Breast epithelium (tissue), 4 donors: ENCODE measurements around the gene FBXO3. TPM values are rescaled to one million over a fixed set of nuclear protein-coding genes. Genes with fewer than 3 reads are reported as not detected.

Experiments
- DNase-seq, 2 donors: peaks; one replicate each; pipeline ENCODE4 v3.0.0-alpha.2; 2019; ENCODE audit warnings: low spot score in 2 of 2
- H3K27ac ChIP-seq, 2 donors: fragments of 200-600 bp; sonication (generic) in 1 of 2; one replicate each; pipeline ENCODE4 v1.5.1; 2016 to 2019; ENCODE audit warnings: mild to moderate bottlenecking in 1 of 2
- H3K27me3 ChIP-seq, 2 donors: fragments of 200-600 bp; sonication (generic) in 1 of 2; one replicate each; pipeline versions ENCODE4 v1.5.1 to v1.6.0; 2017 to 2019; ENCODE audit warnings: control low read depth in 1 of 2, mild to moderate bottlenecking in 1 of 2
- H3K36me3 ChIP-seq: fragments of 200-600 bp; one replicate; pipeline ENCODE4 v1.5.1; 2019
- H3K4me1 ChIP-seq, 2 donors: fragments of 200-600 bp; sonication (generic); one replicate each; pipeline ENCODE4 v1.5.1; 2016 to 2019; ENCODE audit warnings: control low read depth in 1 of 2
- H3K4me3 ChIP-seq, 3 donors: fragments of 200-600 bp; sonication (generic); 1 replicate in 2 of 3; 2 replicates in 1 of 3; pipeline ENCODE4 v1.5.1; 2016 to 2019; ENCODE audit warnings: mild to moderate bottlenecking in 3 of 3, moderate library complexity in 2 of 3
- H3K9me3 ChIP-seq, 2 donors: fragments of 200-600 bp; sonication (generic) in 1 of 2; one replicate each; pipeline ENCODE4 v1.5.1; 2016 to 2019; ENCODE audit warnings: control low read depth in 1 of 2
- POLR2A ChIP-seq: fragments of 450-650 bp; IDR thresholded peaks from one replicate; pipeline ENCODE4 v1.6.1; 2016; ENCODE audit warnings: antibody characterized with exemption, mild to moderate bottlenecking, moderate library complexity
- POLR2AphosphoS5 ChIP-seq, 3 donors: sonication (generic); formaldehyde crosslinking; IDR thresholded peaks; one replicate each; pipeline ENCODE4 v1.6.1; 2017; ENCODE audit warnings: antibody characterized with exemption in 3 of 3
- intact Hi-C: fragments of 100-400 bp; cut with DNase I; formaldehyde crosslinking; loops from one replicate; pipeline ENCODE4 v1.15.1; 2023; ENCODE audit warnings: low total_unique reads
- total RNA-seq, 3 donors: library from RNA; depleted of rRNA; stranded (reverse); fragments of >200 nt; gene quantifications; one replicate each; pipeline ENCODE4 v1.1.0, GENCODE V29; 2016
- TF ChIP-seq, protein P1 (sequence below), 3 donors: fragments of 450-650 bp; IDR thresholded peaks; one replicate each; pipeline ENCODE4 v1.5.1; 2016 to 2017; ENCODE audit warnings: antibody characterized with exemption in 3 of 3, mild to moderate bottlenecking in 3 of 3, moderate library complexity in 3 of 3

The FBXO3 gene
- total RNA-seq, 3 donors from 2014 or later: 35.0 to 60.6 (median 46.9) TPM

DNA sequence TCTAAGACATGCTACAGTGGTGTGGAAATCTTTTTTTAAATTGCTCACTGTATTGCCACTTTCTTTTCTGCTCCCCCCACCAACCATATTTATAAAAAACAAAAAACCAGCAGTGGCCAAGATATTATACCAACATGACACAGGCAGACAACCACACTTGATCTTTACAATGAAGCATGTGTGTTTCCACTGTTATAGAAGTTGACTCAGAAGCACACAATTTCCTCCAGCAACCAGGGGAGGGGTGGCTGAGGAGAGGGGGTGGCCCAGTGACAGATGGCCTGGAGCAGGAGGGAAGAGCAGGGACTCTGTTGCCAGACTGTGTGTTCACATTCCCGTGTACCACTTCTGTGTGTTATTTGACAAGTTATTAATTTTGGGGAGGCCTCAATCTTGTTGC is 52.9 kb downstream of the FBXO3 start:
- TF ChIP-seq, protein P1, sequence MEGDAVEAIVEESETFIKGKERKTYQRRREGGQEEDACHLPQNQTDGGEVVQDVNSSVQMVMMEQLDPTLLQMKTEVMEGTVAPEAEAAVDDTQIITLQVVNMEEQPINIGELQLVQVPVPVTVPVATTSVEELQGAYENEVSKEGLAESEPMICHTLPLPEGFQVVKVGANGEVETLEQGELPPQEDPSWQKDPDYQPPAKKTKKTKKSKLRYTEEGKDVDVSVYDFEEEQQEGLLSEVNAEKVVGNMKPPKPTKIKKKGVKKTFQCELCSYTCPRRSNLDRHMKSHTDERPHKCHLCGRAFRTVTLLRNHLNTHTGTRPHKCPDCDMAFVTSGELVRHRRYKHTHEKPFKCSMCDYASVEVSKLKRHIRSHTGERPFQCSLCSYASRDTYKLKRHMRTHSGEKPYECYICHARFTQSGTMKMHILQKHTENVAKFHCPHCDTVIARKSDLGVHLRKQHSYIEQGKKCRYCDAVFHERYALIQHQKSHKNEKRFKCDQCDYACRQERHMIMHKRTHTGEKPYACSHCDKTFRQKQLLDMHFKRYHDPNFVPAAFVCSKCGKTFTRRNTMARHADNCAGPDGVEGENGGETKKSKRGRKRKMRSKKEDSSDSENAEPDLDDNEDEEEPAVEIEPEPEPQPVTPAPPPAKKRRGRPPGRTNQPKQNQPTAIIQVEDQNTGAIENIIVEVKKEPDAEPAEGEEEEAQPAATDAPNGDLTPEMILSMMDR (IDR thresholded peaks at IDR 0.05): no peak
- no peak for TF ChIP-seq POLR2AphosphoS5 (IDR thresholded peaks at IDR 0.05)
- no peak for TF ChIP-seq POLR2A
- no peaks in the 10 kb centered on the region for H3K9me3 ChIP-seq
- peaks cover 15 to 26% of the 10 kb centered on the region in 2 donors for H3K4me1 ChIP-seq
- H3K4me3 ChIP-seq: no peak overlapping the region
- H3K27ac ChIP-seq: peak overlapping the region; percentile 72 to 94
- H3K27me3 ChIP-seq: no peaks in the 10 kb centered on the region
- no peak for DNase-seq
- intact Hi-C loops: no loop called here
- H3K36me3 ChIP-seq: peaks cover 6% of the 10 kb centered on the region

DNA sequence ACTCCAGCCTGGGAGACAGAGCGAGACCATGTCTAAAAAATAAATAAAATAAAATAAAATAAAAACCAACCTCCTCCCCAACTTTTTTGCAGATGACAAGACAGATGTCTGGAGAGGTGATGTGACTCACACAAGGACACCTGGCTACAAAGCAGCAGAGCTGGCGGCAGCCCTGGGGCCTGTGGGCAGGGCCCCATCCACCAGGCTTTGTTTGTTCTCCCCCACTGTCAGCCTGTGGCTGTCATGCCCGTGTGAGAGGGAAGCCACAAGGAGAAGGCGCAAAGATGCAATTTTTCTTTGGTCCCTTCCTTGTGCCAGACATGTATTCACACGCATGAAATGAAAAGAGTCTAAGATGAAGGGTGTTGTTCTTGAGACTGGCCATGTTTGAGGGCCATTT is 54.7 kb downstream of the FBXO3 start:
- peak overlapping the region; percentile 17 to 41 for H3K27ac ChIP-seq
- peaks cover 6% of the 10 kb centered on the region for H3K36me3 ChIP-seq
- intact Hi-C loops: no loop called here
- H3K27me3 ChIP-seq: no peaks in the 10 kb centered on the region
- no peak for DNase-seq
- peaks cover 12 to 23% of the 10 kb centered on the region in 2 donors for H3K4me1 ChIP-seq
- no peak overlapping the region for H3K4me3 ChIP-seq
- TF ChIP-seq POLR2A: no peak
- TF ChIP-seq POLR2AphosphoS5 (IDR thresholded peaks at IDR 0.05): no peak
- TF ChIP-seq, protein P1 (IDR thresholded peaks at IDR 0.05): no peak
- no peaks in the 10 kb centered on the region for H3K9me3 ChIP-seq

DNA sequence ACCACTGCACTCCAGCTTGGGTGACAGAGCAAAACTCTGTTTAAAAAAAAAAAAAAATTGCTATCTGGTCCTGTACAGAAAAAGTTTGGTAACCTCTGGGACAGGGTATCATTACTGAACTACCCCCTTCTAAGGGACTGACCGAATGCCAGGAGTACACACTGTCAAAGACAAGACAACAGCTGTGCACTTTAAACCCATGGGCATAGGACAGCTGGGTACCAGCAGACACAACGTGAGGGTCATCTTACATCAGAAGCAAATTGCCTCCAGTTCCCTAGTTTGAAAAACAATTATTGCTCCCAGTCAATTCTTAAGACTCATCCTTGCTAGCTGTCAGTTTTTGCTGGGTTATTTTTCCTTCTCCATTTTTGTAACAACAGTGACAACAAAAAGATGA is 55.9 kb downstream of the FBXO3 start:
- Histone ChIP-seq H3K27me3 (no peaks in the 10 kb centered on the region), H3K9me3 (no peaks in the 10 kb centered on the region), H3K4me1 (peaks cover 6 to 12% of the 10 kb centered on the region in 2 donors), H3K4me3 (no peak overlapping the region), H3K27ac (no peak overlapping the region), H3K36me3 (peaks cover 11% of the 10 kb centered on the region)
- intact Hi-C loops: no loop called here
- no peak for DNase-seq
- TF ChIP-seq, protein P1 (IDR thresholded peaks at IDR 0.05): no peak
- TF ChIP-seq POLR2AphosphoS5 (IDR thresholded peaks at IDR 0.05) (no peak), POLR2A (no peak)

DNA sequence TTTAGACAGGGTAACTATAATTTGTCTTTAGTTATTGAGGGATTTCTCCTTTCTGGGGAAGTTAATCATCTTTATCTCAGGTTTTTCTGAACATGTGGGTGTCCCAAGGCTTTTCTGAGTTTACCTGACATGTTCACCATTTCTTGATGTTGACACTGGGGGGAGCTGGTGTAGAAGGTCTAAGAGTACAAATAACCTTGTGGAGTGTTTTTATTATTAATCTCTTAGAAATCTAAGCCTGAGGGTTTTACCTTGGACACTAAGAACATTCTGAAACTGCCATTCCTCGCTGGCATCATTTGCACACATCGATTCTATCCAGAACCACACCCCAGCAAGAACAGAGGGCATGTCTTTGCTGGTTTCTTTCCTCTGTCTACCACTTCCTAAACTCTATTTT is 58.1 kb downstream of the FBXO3 start:
- no peaks in the 10 kb centered on the region for H3K9me3 ChIP-seq
- peak in 1 of 2 donors; percentile 41 for DNase-seq
- TF ChIP-seq, protein P1 (IDR thresholded peaks at IDR 0.05): peak in 1 of 3 donors; percentile 16
- no peak for TF ChIP-seq POLR2AphosphoS5 (IDR thresholded peaks at IDR 0.05)
- H3K4me1 ChIP-seq: peaks cover 0 to 7% of the 10 kb centered on the region in 2 donors
- peaks cover 11% of the 10 kb centered on the region for H3K36me3 ChIP-seq
- intact Hi-C loops: no loop called here
- no peaks in the 10 kb centered on the region for H3K27me3 ChIP-seq
- no peak overlapping the region for H3K4me3 ChIP-seq
- peak overlapping the region; percentile 78 to 81 for H3K27ac ChIP-seq

DNA sequence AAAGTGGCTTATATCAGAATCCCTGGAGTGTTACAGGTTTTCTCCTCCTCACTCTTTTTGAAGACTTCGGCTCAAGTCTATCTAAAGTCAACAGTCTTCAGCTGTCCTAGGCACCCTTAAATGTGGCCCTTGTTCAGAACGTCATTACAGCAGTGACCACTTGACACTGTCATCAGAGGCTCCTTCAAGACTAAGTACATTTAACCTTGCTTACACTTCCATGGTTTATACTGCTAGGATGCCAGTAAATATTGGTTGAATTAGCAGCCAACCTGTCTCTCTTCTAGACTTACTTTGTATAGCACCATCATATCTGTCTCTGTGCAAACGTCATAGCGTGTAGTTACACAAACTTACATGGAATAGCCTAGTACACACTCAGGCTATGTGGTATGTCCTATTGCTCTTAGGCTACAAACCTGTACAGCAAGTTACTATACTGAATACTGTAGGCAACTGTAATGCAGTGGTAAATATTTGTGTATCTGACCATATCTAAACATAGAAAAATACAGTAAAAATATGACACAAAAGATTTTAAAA is 60.4 kb downstream of the FBXO3 start:
- peaks cover 0 to 7% of the 10 kb centered on the region in 2 donors for H3K4me1 ChIP-seq
- no peak overlapping the region for H3K4me3 ChIP-seq
- H3K27ac ChIP-seq: peak overlapping the region; percentile 56 to 78
- intact Hi-C loops: no loop called here
- TF ChIP-seq POLR2AphosphoS5 (IDR thresholded peaks at IDR 0.05): no peak
- TF ChIP-seq, protein P1 (IDR thresholded peaks at IDR 0.05): no peak
- TF ChIP-seq POLR2A: no peak
- H3K27me3 ChIP-seq: no peaks in the 10 kb centered on the region
- DNase-seq: no peak
- no peaks in the 10 kb centered on the region for H3K9me3 ChIP-seq
- H3K36me3 ChIP-seq: peaks cover 14% of the 10 kb centered on the region
